ENCODE measurements around the gene FKBP6.
"Not testable (repeated sequence)": the region's sequence is repeated elsewhere in the genome, so short reads cannot be mapped to it uniquely, and the experiment has no call there.

The FKBP6 gene

GRCh38 chr7:73324081-73324845, 3.7 kb upstream of the FKBP6 start:
- DNase-seq (ENCODE audit: low read depth, low spot score) = peak; percentile 77

- DNase-seq (ENCODE audit: low read depth, low spot score) = not testable (repeated sequence)
Measured at GRCh38 chr7:73325424-73325823, 2.5 kb upstream of the FKBP6 start.

GRCh38 chr7:73327449-73327848, 512 bp upstream of the FKBP6 start:
- DNase-seq (ENCODE audit: low read depth, low spot score) = not testable (repeated sequence)

- no peak for DNase-seq (ENCODE audit: low read depth, low spot score)
Measured at GRCh38 chr7:73328696-73329095, 735 bp downstream of the FKBP6 start.

- peak; percentile 27 for DNase-seq (ENCODE audit: low read depth, low spot score)
Measured at GRCh38 chr7:73329861-73330581, 2.1 kb downstream of the FKBP6 start.

- no peak for DNase-seq (ENCODE audit: low read depth, low spot score)
Measured at GRCh38 chr7:73330772-73331171, 2.8 kb downstream of the FKBP6 start.

- DNase-seq (ENCODE audit: low read depth, low spot score) = no peak
Measured at GRCh38 chr7:73332447-73332846, 4.5 kb downstream of the FKBP6 start.

- DNase-seq (ENCODE audit: low read depth, low spot score) = no peak
Measured at GRCh38 chr7:73338321-73338720, 10.4 kb downstream of the FKBP6 start.

GRCh38 chr7:73340514-73340913, 12.6 kb downstream of the FKBP6 start:
- DNase-seq (ENCODE audit: low read depth, low spot score) = no peak

- peak; percentile 55 for DNase-seq (ENCODE audit: low read depth, low spot score)
Measured at GRCh38 chr7:73341877-73342276, 13.9 kb downstream of the FKBP6 start.

- DNase-seq (ENCODE audit: low read depth, low spot score) = peak; percentile 66
Measured at GRCh38 chr7:73342645-73343044, 14.7 kb downstream of the FKBP6 start.

- no peak for DNase-seq (ENCODE audit: low read depth, low spot score)
Measured at GRCh38 chr7:73343671-73344380, 15.9 kb downstream of the FKBP6 start.

GRCh38 chr7:73345538-73345937, 17.6 kb downstream of the FKBP6 start:
- DNase-seq (ENCODE audit: low read depth, low spot score) = no peak

GRCh38 chr7:73345951-73346350, 18.0 kb downstream of the FKBP6 start:
- DNase-seq (ENCODE audit: low read depth, low spot score) = no peak

GRCh38 chr7:73349763-73350162, 21.8 kb downstream of the FKBP6 start:
- DNase-seq (ENCODE audit: low read depth, low spot score) = no peak

GRCh38 chr7:73350306-73351068, 22.5 kb downstream of the FKBP6 start:
- no peak for DNase-seq (ENCODE audit: low read depth, low spot score)

GRCh38 chr7:73351447-73352167, 23.6 kb downstream of the FKBP6 start:
- DNase-seq (ENCODE audit: low read depth, low spot score) = no peak

- DNase-seq (ENCODE audit: low read depth, low spot score) = no peak
Measured at GRCh38 chr7:73352784-73353183, 24.8 kb downstream of the FKBP6 start.

GRCh38 chr7:73353243-73353642, 25.3 kb downstream of the FKBP6 start:
- no peak for DNase-seq (ENCODE audit: low read depth, low spot score)

GRCh38 chr7:73354196-73354595, 26.2 kb downstream of the FKBP6 start:
- no peak for DNase-seq (ENCODE audit: low read depth, low spot score)

- DNase-seq (ENCODE audit: low read depth, low spot score) = no peak
Measured at GRCh38 chr7:73354821-73355220, 26.9 kb downstream of the FKBP6 start.

Data from astrocyte of the hippocampus (primary cell).